Suppressor macrophage (primary cell): Measurements from ENCODE around the gene RNASE4.
"Not testable (repeated sequence)": the region's sequence is repeated elsewhere in the genome, so short reads cannot be mapped to it uniquely, and the experiment has no call there.

ENCODE experiments used
- DNase-seq, 4 experiments: peaks; one replicate each; pipeline ENCODE4 v3.0.0-alpha.2; 2020 to 2022
- total RNA-seq, 17 experiments: gene quantifications; one replicate each; lab custom pipeline; 2026; ENCODE audit warnings: mixed read lengths in 6 of 17, inconsistent platforms in 3 of 17; lab: John Stamatoyannopoulos, UW

Gene RNASE4
- total RNA-seq, result 0 to 0.15 (median 0) reads per million in 17 experiments

DNA sequence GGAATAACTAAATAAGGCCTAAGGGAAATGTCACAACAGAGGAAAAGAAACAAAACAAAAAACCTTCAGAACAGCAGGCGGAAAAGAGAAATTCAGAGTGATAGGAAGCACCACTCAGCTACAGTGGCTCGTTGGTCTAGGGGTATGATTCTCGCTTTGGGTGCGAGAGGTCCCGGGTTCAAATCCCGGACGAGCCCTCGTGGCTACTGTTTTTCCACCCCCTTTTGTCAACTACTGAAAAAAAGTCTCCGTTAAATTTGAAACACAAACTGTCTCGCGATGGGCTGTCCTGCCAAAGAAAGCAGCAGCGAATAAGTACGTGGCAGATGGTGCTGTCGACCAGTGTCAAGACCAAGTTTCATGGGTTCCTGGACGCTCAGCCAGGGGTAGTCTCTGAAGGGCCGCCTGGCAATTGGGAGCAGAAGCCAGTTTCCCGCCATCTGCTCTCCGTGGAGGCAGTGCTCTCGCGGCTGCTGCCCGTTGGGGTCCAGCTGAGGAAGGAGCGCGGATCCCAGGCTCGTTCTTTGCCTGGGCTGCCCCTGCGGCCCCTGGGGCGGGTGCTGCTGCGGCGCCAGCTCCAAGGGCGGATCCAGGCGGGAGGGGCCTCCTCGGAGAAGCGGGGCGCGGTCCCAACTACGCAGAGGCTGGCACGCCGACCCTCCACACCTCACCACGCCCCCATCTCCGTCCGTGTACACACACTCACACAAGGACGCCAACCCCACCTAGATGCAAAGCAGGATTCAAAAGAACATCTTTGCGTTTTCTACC lies at the start of gene RNASE4:
Gene RNASE4 (plus strand): TSS at position 670 of the 771 bp plus-strand sequence. CDS start 14,812 bp downstream, outside the sequence.
- peak; percentile 70 to 85 (median 79) for DNase-seq

- no peak for DNase-seq
Measured at GRCh38 chr14:20641591-20641990, 42.8 kb upstream of the RNASE4 start, which contains the start of gene OR6S1. OR6S1 (minus strand) TSS chr14:20641691; CDS start chr14:20641691, 0 bp downstream.

DNA sequence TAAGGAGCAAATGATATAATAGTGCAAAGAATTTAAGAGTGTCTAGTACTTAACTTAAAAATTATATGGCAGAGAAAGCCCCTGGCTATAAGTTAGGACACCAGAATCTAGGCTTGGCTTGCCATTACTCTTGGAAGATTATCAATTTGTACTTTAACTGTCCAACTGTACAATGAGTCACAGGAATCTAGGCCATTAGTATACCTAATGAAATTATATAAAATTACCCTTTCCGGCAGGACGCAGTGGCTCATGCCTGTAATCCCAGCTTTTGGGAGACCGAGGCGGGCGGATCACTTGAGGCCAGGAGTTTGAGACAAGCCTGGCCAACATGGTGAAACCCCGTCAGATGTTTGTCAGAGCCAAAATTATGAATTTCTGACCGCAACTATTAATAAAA lies 42.2 kb upstream of the RNASE4 start:
- no peak for DNase-seq

DNA sequence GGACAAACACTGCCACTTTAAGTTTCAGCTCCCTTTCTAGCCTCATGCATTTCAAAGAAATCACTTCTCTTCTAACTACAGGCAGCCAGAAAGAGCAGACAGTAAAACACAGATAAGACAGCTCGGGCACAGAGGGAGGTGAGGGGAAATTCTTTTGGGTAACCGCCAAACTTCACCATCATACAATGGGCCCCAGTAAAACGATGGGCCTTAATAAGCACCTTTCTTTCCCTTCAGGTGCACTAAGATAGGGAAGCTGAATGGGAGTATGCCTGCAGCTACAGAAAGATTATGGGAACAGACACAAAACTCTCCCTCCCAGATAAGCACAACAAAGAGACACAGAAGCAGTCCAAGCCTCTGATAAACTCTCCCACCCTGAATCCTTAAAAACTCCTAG lies 41.6 kb upstream of the RNASE4 start:
- not testable (repeated sequence) for DNase-seq

- no peak for DNase-seq
Measured at GRCh38 chr14:20644520-20644919, 39.8 kb upstream of the RNASE4 start.

- DNase-seq, result no peak
Measured at GRCh38 chr14:20645481-20645880, 38.9 kb upstream of the RNASE4 start.

DNA sequence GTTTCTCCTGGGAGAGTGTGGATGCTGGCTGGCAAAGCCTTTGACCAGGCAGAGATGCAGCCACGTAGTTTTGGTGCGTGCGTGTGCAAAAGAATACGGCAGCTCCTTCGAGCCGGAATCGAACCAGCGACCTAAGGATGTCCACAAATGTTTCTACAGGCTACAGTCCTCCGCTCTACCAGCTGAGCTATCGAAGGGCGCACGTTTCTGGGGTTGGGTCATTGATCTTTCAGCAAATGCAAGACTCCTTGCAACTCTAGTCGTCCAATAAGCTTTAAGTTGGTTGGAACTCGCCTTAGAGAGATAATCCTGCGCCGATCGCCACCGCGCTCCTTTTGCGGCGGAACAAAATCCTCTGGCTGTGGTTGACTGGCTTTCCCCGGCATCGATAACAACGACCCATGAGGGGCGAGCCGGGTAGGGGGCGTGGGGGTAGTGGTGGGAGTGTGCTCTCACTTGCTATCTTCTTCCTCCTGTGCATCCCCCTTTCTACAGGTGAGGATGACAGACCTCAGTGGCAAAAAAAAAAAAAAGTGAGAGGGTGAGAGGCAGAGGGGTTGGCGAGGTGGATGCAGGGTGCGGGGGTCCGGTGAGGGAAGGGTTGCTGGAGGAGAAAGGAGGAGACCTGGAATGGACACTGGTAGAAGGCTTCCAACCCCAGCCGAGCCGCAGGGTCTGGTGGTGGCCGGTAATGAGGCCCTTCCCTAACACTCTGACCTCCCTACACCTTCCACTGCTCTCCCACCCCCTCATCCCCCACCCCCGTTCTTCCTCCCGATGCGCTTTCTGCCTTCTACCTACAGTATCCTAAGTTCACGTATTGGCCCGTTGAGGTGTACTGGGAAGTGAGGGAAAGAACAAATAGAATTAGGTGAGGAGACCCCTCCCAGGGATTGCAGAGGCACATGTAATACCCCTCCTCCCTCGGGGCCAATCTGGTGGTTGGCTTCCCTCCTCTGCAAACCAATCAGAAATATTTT lies 31.1 kb upstream of the RNASE4 start:
- DNase-seq, result peak; percentile 25 to 51 (median 36)

GRCh38 chr14:20655851-20656250 lies 28.5 kb upstream of the RNASE4 start:
- DNase-seq, result no peak

- no peak for DNase-seq
Measured at GRCh38 chr14:20656274-20656673, 28.1 kb upstream of the RNASE4 start.

DNA sequence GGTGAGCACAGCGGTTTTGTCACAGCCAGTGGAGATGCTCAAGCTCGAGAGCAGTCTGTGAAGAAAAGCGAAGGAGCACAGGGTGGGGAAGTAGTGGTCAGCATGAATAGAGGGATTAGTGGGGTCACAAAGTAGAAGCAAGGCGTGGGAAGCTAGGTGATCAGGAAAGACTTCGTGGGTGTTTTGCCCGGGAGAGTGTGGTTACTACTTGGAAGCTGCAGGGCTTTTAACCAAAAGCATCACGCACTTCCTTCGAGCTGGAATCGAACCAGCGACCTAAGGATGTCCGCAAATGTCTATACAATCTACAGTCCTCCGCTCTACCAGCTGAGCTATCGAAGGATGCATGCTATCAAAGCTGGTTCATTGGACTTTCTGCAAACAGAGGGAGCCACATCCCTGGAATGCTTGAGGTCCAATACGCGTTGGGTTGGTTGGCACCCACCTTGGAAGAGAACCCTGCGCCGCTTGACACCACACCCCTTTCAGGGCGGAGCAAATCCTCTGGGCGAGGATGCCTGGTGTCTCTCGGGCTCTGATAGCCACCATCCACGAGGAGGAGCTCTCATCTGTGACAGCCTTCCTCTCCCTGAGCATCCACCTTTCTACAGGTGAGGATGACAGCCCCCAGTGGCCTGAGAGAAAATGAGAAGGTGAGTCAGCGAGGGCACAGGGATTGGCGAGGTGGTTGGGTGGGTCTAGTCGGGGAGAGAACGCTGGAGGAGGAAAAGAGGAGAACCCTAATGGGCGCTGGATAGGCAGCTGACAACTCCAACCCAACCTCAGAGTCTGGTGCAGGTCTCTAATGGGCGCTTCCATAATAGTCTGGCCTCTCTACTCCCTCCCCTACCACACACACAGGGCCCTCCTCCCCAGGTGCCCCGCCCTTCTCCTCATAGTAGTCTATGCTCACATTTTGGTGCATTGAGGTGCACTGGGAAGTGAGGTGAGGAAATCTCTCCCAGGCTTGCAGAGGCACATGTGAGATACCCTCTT lies 26.8 kb upstream of the RNASE4 start:
- DNase-seq, result peak in 1 of 4 experiments; percentile 39

DNA sequence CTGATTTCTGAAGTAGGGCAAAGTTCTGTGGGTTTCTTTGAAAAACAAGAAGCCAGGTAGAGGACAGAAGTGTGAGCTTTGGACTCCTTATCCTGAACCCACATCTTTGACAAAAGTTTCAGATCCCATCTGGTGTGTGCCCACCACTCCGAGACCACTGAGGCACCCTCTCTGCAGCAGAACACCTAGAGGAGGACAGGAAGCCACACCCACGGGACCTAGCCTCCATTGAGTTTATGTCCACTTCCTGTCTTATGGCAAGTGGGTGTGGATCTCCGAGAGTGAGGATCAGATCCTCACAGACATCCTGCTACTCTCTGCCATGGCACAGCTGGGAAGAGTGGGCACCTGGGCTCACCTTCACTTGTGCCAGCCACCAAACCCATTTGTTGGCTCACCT lies 26.1 kb upstream of the RNASE4 start:
- no peak for DNase-seq

GRCh38 chr14:20659336-20659735 lies 25.0 kb upstream of the RNASE4 start:
- DNase-seq, result no peak

- DNase-seq, result no peak
Measured at GRCh38 chr14:20659813-20660395, 24.5 kb upstream of the RNASE4 start.

GRCh38 chr14:20661197-20661596 lies 23.2 kb upstream of the RNASE4 start:
- DNase-seq, result no peak

- peak; percentile 71 to 84 (median 73) for DNase-seq
Measured at GRCh38 chr14:20662968-20663732, 21.2 kb upstream of the RNASE4 start.

DNA sequence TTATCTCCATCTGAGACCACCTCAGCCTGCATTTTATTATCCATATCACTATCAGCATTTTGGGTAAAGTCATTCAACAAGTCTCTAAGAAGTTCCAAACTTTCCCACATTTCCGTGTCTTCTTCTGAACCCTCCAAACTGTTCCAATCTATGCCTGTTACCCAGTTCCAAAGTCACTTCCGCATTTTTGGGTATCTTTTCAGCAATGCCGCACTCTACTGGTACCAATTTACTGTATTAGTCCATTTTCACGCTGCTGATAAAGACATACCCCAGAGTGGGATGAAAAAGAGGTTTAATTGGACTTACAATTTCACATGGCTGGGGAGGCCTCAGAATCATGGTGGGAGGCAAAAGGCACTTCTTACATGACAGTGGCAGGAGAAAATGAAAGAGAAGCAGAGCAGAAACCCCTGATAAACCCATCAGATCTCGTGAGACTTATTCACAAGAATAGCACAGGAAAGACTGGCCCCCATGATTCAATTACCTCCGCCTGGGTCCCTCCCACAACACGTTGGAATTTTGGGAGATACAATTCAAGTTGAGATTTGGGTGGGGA lies 17.9 kb upstream of the RNASE4 start:
- DNase-seq, result not testable (repeated sequence)

- peak in 3 of 4 experiments; percentile 18 to 37 (median 19) for DNase-seq
Measured at GRCh38 chr14:20667957-20668356, 16.4 kb upstream of the RNASE4 start.

GRCh38 chr14:20668969-20669368 lies 15.4 kb upstream of the RNASE4 start:
- no peak for DNase-seq

GRCh38 chr14:20671597-20672283 lies 12.6 kb upstream of the RNASE4 start:
- DNase-seq, result no peak

DNA sequence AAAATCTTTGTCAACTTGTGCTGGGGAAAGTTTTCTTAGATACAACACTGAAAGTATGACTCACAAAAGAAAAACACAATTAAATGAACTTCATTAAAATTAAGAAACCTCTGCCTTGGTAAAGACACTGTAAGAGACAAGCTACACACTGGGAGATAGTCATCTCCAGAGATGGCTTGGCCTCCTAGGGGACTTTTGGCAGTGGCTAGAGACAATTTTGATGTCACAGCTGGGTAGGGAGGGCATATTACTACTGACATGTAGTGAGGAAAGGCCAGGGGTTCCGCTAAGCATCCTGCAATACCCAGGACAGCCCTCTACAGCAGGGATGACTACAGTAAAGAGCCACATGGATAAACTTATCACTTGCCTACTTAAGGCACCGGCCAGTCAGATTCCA lies 8.7 kb upstream of the RNASE4 start:
- no peak for DNase-seq
